Parathyroid adenoma (tissue), 2 donors: ENCODE measurements around the gene GAS2.

Experiments used
- H2AFZ ChIP-seq: fragments of 300-600 bp; sonication (generic); one replicate; pipeline ENCODE4 v1.7.0; 2017; ENCODE audit warnings: antibody characterized with exemption, mild to moderate bottlenecking
- H3K27ac ChIP-seq: fragments of 300-600 bp; sonication (generic); one replicate; pipeline ENCODE4 v1.7.0; 2017
- H3K27me3 ChIP-seq: fragments of 300-600 bp; sonication (generic); one replicate; pipeline ENCODE4 v1.7.0; 2017; ENCODE audit warnings: low read length; ENCODE audit not compliant: control insufficient read depth, insufficient read depth
- H3K36me3 ChIP-seq: fragments of 300-600 bp; sonication (generic); one replicate; pipeline ENCODE4 v1.7.0; 2017; ENCODE audit warnings: low read length; ENCODE audit not compliant: control insufficient read depth, insufficient read depth
- H3K4me1 ChIP-seq: fragments of 300-600 bp; sonication (generic); one replicate; pipeline ENCODE4 v1.7.0; 2017; ENCODE audit warnings: control low read depth
- H3K4me2 ChIP-seq: fragments of 300-600 bp; sonication (generic); one replicate; pipeline ENCODE4 v1.7.0; 2017; ENCODE audit warnings: low read length
- H3K4me3 ChIP-seq: fragments of 300-600 bp; sonication (generic); one replicate; pipeline ENCODE4 v1.7.0; 2017; ENCODE audit warnings: low read depth, low read length
- H3K79me2 ChIP-seq: fragments of 300-600 bp; sonication (generic); one replicate; pipeline ENCODE4 v1.7.0; 2017; ENCODE audit warnings: control low read depth
- H3K9ac ChIP-seq: fragments of 300-600 bp; sonication (generic); one replicate; pipeline ENCODE4 v1.7.0; 2017; ENCODE audit warnings: mild to moderate bottlenecking
- H3K9me3 ChIP-seq: fragments of 300-600 bp; sonication (generic); one replicate; pipeline ENCODE4 v1.7.0; 2017; ENCODE audit warnings: low read length; ENCODE audit not compliant: control insufficient read depth
- TF ChIP-seq, protein P1 (sequence below): fragments of 300-600 bp; sonication (generic); IDR thresholded peaks from one replicate; pipeline ENCODE4 v1.7.0; 2017; ENCODE audit warnings: antibody characterized with exemption, mild to moderate bottlenecking
- donor health status: primary hyperparathyroidism.

Gene GAS2

DNA sequence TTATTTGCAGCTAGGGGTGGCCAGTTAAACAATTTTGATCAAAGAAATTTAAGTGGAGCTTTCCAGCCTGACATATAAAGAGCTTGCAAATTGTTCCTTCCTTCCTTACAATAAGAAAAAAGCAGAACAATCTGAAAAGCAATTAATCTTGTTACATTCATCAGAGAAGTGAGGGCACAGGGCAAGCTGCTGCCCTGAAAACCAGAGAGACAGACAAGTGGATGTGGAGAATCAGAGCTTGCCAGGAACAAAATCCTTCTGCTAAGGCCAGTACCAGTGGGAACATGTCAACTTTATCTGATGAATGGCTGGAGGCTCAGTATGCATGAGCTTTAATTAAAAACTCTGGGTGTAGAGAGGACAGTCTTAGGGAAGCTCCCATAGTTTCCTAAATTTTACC is 185.1 kb downstream of the GAS2 start:
- H2AFZ ChIP-seq = no peak overlapping the region
- no peaks in the 10 kb centered on the region for H3K9me3 ChIP-seq
- H3K4me3 ChIP-seq = no peak overlapping the region
- no peak overlapping the region for H3K9ac ChIP-seq
- no peaks in the 10 kb centered on the region for H3K4me1 ChIP-seq
- H3K27ac ChIP-seq = no peak overlapping the region
- no peak overlapping the region for H3K4me2 ChIP-seq
- TF ChIP-seq, protein P1, sequence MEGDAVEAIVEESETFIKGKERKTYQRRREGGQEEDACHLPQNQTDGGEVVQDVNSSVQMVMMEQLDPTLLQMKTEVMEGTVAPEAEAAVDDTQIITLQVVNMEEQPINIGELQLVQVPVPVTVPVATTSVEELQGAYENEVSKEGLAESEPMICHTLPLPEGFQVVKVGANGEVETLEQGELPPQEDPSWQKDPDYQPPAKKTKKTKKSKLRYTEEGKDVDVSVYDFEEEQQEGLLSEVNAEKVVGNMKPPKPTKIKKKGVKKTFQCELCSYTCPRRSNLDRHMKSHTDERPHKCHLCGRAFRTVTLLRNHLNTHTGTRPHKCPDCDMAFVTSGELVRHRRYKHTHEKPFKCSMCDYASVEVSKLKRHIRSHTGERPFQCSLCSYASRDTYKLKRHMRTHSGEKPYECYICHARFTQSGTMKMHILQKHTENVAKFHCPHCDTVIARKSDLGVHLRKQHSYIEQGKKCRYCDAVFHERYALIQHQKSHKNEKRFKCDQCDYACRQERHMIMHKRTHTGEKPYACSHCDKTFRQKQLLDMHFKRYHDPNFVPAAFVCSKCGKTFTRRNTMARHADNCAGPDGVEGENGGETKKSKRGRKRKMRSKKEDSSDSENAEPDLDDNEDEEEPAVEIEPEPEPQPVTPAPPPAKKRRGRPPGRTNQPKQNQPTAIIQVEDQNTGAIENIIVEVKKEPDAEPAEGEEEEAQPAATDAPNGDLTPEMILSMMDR = no peak
- no peaks in the 10 kb centered on the region for H3K36me3 ChIP-seq
- no peaks in the 10 kb centered on the region for H3K79me2 ChIP-seq
- H3K27me3 ChIP-seq = no peaks in the 10 kb centered on the region

DNA sequence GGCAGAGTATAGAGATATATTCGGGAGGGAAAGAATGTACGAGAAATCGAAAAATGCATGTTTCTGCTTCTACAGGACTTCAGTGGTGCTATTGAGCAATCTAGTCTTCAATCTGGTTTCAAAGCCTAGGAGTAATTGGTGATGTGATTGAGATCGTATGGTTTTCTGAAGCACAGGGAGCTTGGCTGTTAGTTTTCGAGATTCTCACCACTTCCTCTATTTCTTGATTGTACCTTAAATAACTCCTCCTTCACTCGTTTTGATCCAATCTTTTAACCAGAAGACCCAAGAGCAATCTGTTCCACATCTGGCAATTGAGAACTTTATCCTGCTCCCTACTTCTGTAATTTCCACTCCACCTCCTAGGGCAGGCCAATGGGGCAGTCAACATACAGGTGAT is 193.3 kb downstream of the GAS2 start:
- no peaks in the 10 kb centered on the region for H3K27me3 ChIP-seq
- TF ChIP-seq, protein P1 = no peak
- H3K4me1 ChIP-seq = no peaks in the 10 kb centered on the region
- H3K9me3 ChIP-seq = no peaks in the 10 kb centered on the region
- H2AFZ ChIP-seq = no peak overlapping the region
- no peak overlapping the region for H3K9ac ChIP-seq
- no peaks in the 10 kb centered on the region for H3K36me3 ChIP-seq
- no peak overlapping the region for H3K4me2 ChIP-seq
- no peak overlapping the region for H3K27ac ChIP-seq
- H3K4me3 ChIP-seq = no peak overlapping the region
- no peaks in the 10 kb centered on the region for H3K79me2 ChIP-seq

DNA sequence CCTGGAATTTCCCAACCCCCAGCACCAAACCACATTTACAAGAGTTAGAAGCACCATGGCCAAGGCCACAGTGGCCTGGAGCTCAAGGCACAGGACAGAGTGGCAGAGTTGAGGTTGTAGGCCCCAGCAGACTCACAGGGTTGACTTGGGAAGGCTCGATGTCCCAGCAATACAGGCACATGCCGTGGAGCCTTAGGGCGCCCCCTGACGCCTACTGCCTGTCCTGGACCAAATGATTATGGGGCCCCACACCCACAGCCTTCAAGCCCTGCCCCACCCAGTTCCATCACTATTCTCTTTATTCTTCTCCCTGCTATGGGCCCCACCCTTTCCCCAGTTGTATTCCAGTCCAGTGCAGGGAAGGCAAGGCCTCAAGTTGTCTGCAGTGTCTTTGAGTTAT is 193.8 kb downstream of the GAS2 start, which contains the start of gene CCDC179:
Gene CCDC179 (minus strand): TSS at position 234 of the 400 bp plus-strand sequence. CDS start 53 bp downstream, at position 181.
- Histone ChIP-seq H3K4me2 (no peak within 1 kb of the TSS), H3K36me3 (no peaks in the 10 kb centered on the region), H3K4me3 (no peak within 1 kb of the TSS), H3K79me2 (no peaks in the 10 kb centered on the region), H3K9ac (no peak within 1 kb of the TSS), H3K27me3 (no peaks in the 10 kb centered on the region), H3K9me3 (no peaks in the 10 kb centered on the region), H3K27ac (no peak within 1 kb of the TSS), H3K4me1 (no peaks in the 10 kb centered on the region), H2AFZ (no peak within 1 kb of the TSS)
- TF ChIP-seq, protein P1 = no peak
